Type B pancreatic cell (in vitro differentiated cells): ENCODE measurements around the gene DMC1. TPM values are rescaled to one million over a fixed set of nuclear protein-coding genes. Genes with fewer than 3 reads are reported as not detected.
A peak's percentile ranks its signal among the peaks of the same experiment; 100 is the strongest.

Experiments used
- DNase-seq: peaks from one replicate; pipeline ENCODE4 v3.0.0; 2021; ENCODE audit warnings: mixed read lengths; ENCODE audit not compliant: unreplicated experiment; ENCODE audit errors: extremely low spot score
- H3K27ac Mint-ChIP-seq: 2 replicates; pipeline ENCODE4 v1.8.0; 2021; ENCODE audit warnings: mild to moderate bottlenecking, mixed read lengths
- H3K27me3 Mint-ChIP-seq: 2 replicates; pipeline ENCODE4 v1.8.0; 2021; ENCODE audit warnings: mixed read lengths
- H3K36me3 Mint-ChIP-seq: 2 replicates; pipeline ENCODE4 v1.8.0; 2021; ENCODE audit warnings: mixed read lengths
- H3K4me1 Mint-ChIP-seq: one replicate; pipeline ENCODE4 v1.8.0; 2021; ENCODE audit warnings: mixed read lengths; ENCODE audit not compliant: unreplicated experiment
- H3K4me3 Mint-ChIP-seq: 2 replicates; pipeline ENCODE4 v1.8.0; 2021; ENCODE audit warnings: mild to moderate bottlenecking, mixed read lengths
- H3K9me3 Mint-ChIP-seq: 2 replicates; pipeline ENCODE4 v1.8.0; 2021; ENCODE audit warnings: mixed read lengths
- total RNA-seq: library from RNA; stranded (reverse); gene quantifications from 2 replicates; pipeline ENCODE4 v1.2.1, GENCODE V29; 2021; ENCODE audit warnings: low replicate concordance
- TF ChIP-seq, protein P1 (sequence below): fragments of 200-600 bp; sonication (generic); conservative IDR thresholded peaks from 2 replicates; pipeline ENCODE4 v1.5.0; 2021; ENCODE audit warnings: antibody characterized with exemption, mild to moderate bottlenecking

DMC1 gene
- total RNA-seq, 1 donor from 2014 or later = 5.6 TPM

DNA sequence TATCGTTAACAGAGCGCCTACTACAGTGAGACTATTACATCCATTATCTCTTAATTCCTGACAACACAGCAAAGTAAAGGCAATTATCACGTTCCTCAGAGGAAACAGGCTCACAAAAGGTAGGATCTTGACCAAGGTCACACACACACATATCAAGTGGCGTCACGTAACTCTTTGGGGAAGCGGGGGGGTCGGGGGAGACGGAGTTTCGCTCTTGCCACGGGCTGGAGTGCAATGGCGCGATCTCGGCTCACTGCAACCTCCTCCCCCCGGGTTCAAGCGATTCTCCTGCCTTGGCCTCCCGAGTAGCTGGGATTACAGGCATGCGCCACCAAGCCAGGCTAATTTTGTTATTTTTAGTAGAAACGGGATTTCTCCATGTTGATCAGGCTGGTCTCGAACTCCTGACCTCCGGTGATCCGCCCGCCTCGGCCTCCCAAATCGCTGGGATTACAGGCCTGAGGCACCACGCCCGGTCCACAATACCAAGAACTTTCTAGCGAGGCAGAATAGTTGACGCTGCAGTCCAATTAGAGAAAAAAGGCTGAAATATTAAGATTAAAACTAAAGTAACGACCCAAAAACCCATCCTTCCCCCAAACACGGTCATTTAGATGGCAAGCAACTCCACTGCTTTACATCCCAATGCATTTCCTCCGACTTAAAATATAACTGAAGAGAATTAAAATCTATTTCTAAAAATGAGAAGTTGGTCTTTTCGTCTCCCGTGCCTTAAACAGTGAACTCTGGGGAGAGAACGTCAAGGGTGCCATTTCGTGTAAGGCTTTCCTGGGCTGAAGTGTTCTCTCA is 65.0 kb downstream of the DMC1 start:
- peak overlapping the region; percentile 93 for H3K27ac Mint-ChIP-seq
- peaks cover 7% of the 10 kb centered on the region for H3K27me3 Mint-ChIP-seq
- no peak for DNase-seq
- TF ChIP-seq, protein P1, sequence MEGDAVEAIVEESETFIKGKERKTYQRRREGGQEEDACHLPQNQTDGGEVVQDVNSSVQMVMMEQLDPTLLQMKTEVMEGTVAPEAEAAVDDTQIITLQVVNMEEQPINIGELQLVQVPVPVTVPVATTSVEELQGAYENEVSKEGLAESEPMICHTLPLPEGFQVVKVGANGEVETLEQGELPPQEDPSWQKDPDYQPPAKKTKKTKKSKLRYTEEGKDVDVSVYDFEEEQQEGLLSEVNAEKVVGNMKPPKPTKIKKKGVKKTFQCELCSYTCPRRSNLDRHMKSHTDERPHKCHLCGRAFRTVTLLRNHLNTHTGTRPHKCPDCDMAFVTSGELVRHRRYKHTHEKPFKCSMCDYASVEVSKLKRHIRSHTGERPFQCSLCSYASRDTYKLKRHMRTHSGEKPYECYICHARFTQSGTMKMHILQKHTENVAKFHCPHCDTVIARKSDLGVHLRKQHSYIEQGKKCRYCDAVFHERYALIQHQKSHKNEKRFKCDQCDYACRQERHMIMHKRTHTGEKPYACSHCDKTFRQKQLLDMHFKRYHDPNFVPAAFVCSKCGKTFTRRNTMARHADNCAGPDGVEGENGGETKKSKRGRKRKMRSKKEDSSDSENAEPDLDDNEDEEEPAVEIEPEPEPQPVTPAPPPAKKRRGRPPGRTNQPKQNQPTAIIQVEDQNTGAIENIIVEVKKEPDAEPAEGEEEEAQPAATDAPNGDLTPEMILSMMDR = no peak
- peak overlapping the region; percentile 92 for H3K4me3 Mint-ChIP-seq
- H3K9me3 Mint-ChIP-seq = peaks cover 4% of the 10 kb centered on the region
- H3K36me3 Mint-ChIP-seq = peaks cover 48% of the 10 kb centered on the region
- peaks cover 34% of the 10 kb centered on the region for H3K4me1 Mint-ChIP-seq

DNA sequence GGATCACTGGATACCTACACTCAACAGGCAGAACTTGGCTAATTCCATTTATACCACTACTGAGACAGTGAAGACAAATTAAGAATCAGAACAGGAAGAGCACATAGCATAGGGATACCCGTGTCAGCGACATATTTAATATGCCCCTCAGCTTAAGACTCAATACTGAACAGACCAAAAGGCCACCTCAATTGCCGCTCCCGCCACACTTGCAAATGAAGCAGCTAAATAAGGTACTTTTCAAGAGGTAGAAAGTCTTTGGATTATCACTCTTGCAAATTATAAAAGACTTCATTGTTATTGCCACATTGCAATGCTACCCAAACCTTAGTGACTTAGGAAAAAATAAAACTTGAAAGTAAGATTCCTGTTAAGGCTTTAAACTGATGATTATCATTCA is 67.0 kb downstream of the DMC1 start:
- peaks cover 34% of the 10 kb centered on the region for H3K4me1 Mint-ChIP-seq
- peak overlapping the region; percentile 92 for H3K4me3 Mint-ChIP-seq
- H3K27me3 Mint-ChIP-seq = peaks cover 7% of the 10 kb centered on the region
- DNase-seq = no peak
- peaks cover 4% of the 10 kb centered on the region for H3K9me3 Mint-ChIP-seq
- TF ChIP-seq, protein P1 = no peak
- H3K27ac Mint-ChIP-seq = peak overlapping the region; percentile 93
- peaks cover 64% of the 10 kb centered on the region for H3K36me3 Mint-ChIP-seq

DNA sequence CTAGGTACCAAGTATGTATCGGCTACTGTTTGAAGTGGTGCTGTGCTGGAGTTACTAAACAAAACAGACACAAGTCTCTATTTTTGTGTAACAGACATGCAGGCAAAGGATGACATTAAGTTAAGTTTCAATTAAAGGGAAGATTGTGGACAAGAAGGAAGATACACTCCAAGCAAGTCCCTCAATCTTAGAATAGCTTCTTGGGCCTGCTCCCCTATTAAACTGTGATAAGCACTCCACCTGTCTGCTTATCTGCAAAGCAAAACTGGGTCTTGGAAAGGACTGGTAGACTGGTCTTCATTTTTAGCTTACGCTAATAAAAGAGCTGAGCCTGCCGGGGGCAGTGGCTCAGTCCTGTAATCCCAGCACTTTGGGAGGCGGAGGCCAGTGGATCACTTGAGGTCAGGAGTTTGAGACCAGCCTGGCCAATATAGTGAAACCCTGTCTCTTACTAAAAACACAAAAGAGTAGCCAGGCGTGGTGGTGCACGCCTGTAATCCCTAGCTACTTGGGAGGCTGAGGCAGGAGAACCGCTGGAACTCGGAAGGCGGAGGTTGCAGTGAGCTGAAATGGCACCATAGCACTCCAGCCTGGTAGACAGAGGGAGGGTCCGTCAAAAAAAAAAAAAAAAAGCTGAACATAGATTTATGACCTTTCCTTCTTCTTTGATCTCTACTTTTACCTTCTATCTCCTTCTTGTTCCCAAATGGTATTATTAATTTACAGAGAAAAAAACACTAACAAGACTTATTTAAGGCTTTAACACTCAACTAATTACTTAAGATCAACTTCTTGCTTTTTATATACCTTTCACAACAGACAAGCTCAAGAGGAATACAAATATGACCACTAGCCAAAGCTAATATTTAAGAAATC is 67.9 kb downstream of the DMC1 start:
- Mint-ChIP-seq H3K4me1 (peaks cover 34% of the 10 kb centered on the region), H3K4me3 (peak overlapping the region; percentile 92), H3K27ac (peak overlapping the region; percentile 93), H3K36me3 (peaks cover 67% of the 10 kb centered on the region), H3K9me3 (peaks cover 4% of the 10 kb centered on the region), H3K27me3 (peaks cover 7% of the 10 kb centered on the region)
- TF ChIP-seq, protein P1 = no peak
- DNase-seq = no peak

DNA sequence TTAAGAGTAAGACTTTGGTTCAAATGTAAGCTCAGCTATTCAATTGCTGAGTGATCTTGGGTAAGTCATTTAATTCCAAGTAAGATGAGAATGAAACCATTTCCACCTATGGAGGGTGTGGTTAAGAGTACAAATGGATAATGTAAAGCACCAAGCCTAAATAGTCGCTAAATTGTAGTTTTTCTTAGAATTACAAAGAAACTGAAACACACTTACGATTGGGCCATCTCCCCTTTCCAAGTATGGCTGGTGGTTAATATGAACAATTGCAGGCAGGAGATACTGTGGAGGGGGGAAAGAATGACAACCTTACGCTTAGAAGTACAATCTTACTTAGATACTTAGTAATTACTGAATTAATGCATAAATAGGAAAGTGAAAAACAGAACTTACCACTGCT is 72.1 kb downstream of the DMC1 start:
- Mint-ChIP-seq H3K9me3 (no peaks in the 10 kb centered on the region), H3K27ac (no peak overlapping the region), H3K36me3 (peaks cover 53% of the 10 kb centered on the region), H3K27me3 (no peaks in the 10 kb centered on the region), H3K4me1 (peaks cover 17% of the 10 kb centered on the region), H3K4me3 (no peak overlapping the region)
- no peak for DNase-seq
- TF ChIP-seq, protein P1 = no peak

DNA sequence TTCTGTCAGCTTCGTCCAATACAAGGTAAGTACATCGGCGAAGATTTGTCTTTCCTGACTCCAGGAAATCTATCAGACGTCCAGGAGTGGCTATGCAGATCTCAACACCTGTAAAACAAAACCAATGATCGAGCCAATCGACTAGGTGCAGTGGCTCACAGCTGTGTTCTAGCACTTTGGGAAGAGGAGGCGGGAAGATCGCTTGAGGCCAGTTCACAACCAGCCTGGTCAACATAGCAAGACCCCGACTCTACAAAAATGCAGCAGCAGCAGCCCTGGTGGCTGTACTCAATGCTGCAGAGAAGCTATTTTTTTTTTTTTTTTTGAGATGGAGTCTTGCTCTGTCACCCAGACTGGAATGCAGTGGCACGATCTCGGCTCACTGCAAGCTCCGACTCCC is 75.0 kb downstream of the DMC1 start:
- Mint-ChIP-seq H3K4me3 (no peak overlapping the region), H3K27ac (no peak overlapping the region), H3K4me1 (no peaks in the 10 kb centered on the region), H3K9me3 (no peaks in the 10 kb centered on the region), H3K27me3 (no peaks in the 10 kb centered on the region), H3K36me3 (peaks cover 54% of the 10 kb centered on the region)
- TF ChIP-seq, protein P1 = peak; percentile 53
- no peak for DNase-seq
